ENCODE results near the gene FAM241A. TPM values are rescaled to one million over a fixed set of nuclear protein-coding genes. Genes with fewer than 3 reads are reported as not detected.

The FAM241A gene
- total and polyA plus RNA-seq, 2 of the 13 experiments (the other 11 are each of a cell fraction or from before 2014, with no cell fraction given) = 0.61 to 0.69 TPM

DNA sequence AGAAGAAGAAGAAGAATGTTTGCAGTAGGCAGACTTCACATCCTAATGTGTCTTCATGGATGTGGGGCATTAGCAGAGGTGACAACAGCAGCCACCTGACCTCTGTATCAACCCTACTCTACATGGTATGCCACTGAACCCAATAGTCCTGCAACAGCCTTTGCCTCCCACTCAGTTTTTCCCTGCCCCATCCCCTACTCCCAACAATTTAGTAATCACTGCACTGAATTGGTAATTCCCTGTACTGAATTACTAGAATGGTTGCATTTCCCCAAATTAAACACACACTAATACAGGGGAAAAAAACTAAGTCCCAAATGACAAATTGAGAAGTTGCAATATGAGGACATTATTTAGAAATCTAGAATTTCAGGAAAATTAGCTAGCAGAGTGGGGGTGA is 31.4 kb upstream of the FAM241A start:
- H4K20me1 ChIP-seq (ENCODE audit: insufficient read depth, low read length) = no peaks in the 10 kb centered on the region
- in situ Hi-C loops (cut with HindIII; ENCODE audit: extremely low pct_ligation_motif_present, low pct_unique_long_range_greater_than_20kb) (no loop called here), intact Hi-C loops (cut with micrococcal nuclease; ENCODE audit: unreplicated experiment) (loop anchor here (2.0 kb wide), 1 partner anchor 31 kb away; the partner anchor contains the start of gene FAM241A)
- H3K27me3 ChIP-seq (ENCODE audit: control insufficient read depth in 1 of 2, insufficient read depth in 2 of 2, low read length in 2 of 2) = peaks cover 0 to 4% of the 10 kb centered on the region in 2 experiments; a peak in 2 of 5 replicates
- H3K4me2 ChIP-seq (ENCODE audit: low read depth, low read length) = peak overlapping the region; percentile 59
- ATAC-seq = peak; percentile 46
- BruUV-seq (replicated peaks) = no TSS peak
- no peak overlapping the region for H3K9ac ChIP-seq (ENCODE audit: insufficient read depth, low read depth, low read length)
- no peaks in the 10 kb centered on the region for H3K36me3 ChIP-seq (replicated peaks in 1 of 2; ENCODE audit: control insufficient read depth in 1 of 2, insufficient read depth in 2 of 2, low read length in 2 of 2)
- H3K9me3 ChIP-seq (ENCODE audit: low read length) = no peaks in the 10 kb centered on the region
- no peak overlapping the region for H3K27ac ChIP-seq (ENCODE audit: extremely low read length, insufficient read depth, low read length)
- H3K79me2 ChIP-seq (ENCODE audit: insufficient read depth, low read length) = no peaks in the 10 kb centered on the region
- H2AFZ ChIP-seq (ENCODE audit: low read length) = no peak overlapping the region
- DNase-seq (ENCODE audit: low spot score) = no peak
- CTCF ChIA-PET (ENCODE audit: low intra/inter-chr PET ratio, low total read pairs) = no interaction called here
- TF ChIP-seq, protein P1, sequence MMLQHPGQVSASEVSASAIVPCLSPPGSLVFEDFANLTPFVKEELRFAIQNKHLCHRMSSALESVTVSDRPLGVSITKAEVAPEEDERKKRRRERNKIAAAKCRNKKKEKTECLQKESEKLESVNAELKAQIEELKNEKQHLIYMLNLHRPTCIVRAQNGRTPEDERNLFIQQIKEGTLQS (CRISPR knock-in tag; IDR thresholded peaks at IDR 0.05) = no peak
- TF ChIP-seq HNRNPH1 (optimal IDR thresholded peaks at IDR 0.05; ENCODE audit: low read depth, low read length) (no peak), IRX3 (CRISPR knock-in tag; IDR thresholded peaks at IDR 0.05; ENCODE audit: borderline replicate concordance, low read depth) (no peak), HOXA5 (CRISPR knock-in tag; IDR thresholded peaks at IDR 0.05) (no peak), CCDC6 (CRISPR knock-in tag; IDR thresholded peaks at IDR 0.05) (no peak), ZNF879 (CRISPR knock-in tag; IDR thresholded peaks at IDR 0.05) (no peak)
- no peak for FAIRE-seq
- POLR2A ChIA-PET = interaction anchor here (1.2 to 2.2 kb wide), 2 partner anchors 95 to 118 kb away, joined by 3 to 12 read pairs; partner anchors contain the start of gene AP1AR
- H3K4me3 ChIP-seq (replicated peaks in 1 of 3; ENCODE audit: insufficient read depth in 1 of 3, low read depth in 2 of 3, low read length in 3 of 3) = no peak overlapping the region
- peaks cover 34% of the 10 kb centered on the region for H3K4me1 ChIP-seq (ENCODE audit: insufficient read depth, low read length)

DNA sequence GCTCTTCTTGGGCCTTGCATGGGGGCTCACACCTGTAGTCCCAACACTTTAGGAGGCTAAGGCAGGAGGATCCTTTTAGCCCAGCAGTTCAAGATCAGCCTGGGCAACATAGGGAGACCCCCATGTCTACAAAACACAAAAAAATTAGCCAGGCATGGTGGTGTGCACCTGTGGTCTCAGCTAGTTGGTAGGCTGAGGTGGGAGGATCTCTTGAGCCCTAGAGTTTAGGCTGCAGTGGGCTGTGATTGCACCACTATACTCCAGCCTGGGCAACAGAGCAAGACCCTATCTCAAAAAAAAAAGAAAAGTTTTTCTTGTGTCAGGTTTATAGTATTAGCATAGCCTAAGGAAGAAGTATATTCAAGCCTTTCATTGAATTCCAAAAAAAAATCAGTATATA is 30.8 kb upstream of the FAM241A start:
- no TSS peak for BruUV-seq (replicated peaks)
- no peak overlapping the region for H3K9ac ChIP-seq (ENCODE audit: insufficient read depth, low read depth, low read length)
- ChIA-PET POLR2A (interaction anchor here (1.2 kb wide), 1 partner anchor 94 kb away, joined by 3 read pairs; no protein-coding TSS in a partner anchor), CTCF (ENCODE audit: low intra/inter-chr PET ratio, low total read pairs) (no interaction called here)
- H3K27me3 ChIP-seq (ENCODE audit: control insufficient read depth in 1 of 2, insufficient read depth in 2 of 2, low read length in 2 of 2) = peaks cover 0 to 4% of the 10 kb centered on the region in 2 experiments; a peak in 2 of 5 replicates
- DNase-seq (ENCODE audit: low spot score) (no peak), ATAC-seq (no peak), FAIRE-seq (no peak)
- peaks cover 31% of the 10 kb centered on the region for H3K4me1 ChIP-seq (ENCODE audit: insufficient read depth, low read length)
- H4K20me1 ChIP-seq (ENCODE audit: insufficient read depth, low read length) = no peaks in the 10 kb centered on the region
- in situ Hi-C loops (cut with HindIII; ENCODE audit: extremely low pct_ligation_motif_present, low pct_unique_long_range_greater_than_20kb) = no loop called here
- TF ChIP-seq ZEB1 (IDR thresholded peaks at IDR 0.05; ENCODE audit: insufficient replicate concordance, low read depth) = no peak
- no peak for TF ChIP-seq PHF21A (CRISPR knock-in tag; IDR thresholded peaks at IDR 0.05)
- no peak for TF ChIP-seq RBAK (CRISPR knock-in tag; IDR thresholded peaks at IDR 0.05)
- TF ChIP-seq ZNF121 (CRISPR knock-in tag; IDR thresholded peaks at IDR 0.05) = peak; percentile 57; the same call in 1 of the 2 replicates
- TF ChIP-seq ZNF761 (CRISPR knock-in tag; conservative IDR thresholded peaks at IDR 0.05) = no peak
- TF ChIP-seq, protein P2, sequence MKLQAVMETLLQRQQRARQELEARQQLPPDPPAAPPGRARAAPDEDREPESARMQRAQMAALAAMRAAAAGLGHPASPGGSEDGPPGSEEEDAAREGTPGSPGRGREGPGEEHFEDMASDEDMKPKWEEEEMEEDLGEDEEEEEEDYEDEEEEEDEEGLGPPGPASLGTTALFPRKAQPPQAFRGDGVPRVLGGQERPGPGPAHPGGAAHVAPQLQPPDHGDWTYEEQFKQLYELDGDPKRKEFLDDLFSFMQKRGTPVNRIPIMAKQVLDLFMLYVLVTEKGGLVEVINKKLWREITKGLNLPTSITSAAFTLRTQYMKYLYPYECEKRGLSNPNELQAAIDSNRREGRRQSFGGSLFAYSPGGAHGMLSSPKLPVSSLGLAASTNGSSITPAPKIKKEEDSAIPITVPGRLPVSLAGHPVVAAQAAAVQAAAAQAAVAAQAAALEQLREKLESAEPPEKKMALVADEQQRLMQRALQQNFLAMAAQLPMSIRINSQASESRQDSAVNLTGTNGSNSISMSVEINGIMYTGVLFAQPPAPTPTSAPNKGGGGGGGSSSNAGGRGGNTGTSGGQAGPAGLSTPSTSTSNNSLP (IDR thresholded peaks at IDR 0.05; ENCODE audit: low read depth, low read length) = no peak
- H3K27ac ChIP-seq (ENCODE audit: extremely low read length, insufficient read depth, low read length) = no peak overlapping the region
- H3K4me3 ChIP-seq (replicated peaks in 1 of 3; ENCODE audit: insufficient read depth in 1 of 3, low read depth in 2 of 3, low read length in 3 of 3) = no peak overlapping the region
- H3K4me2 ChIP-seq (ENCODE audit: low read depth, low read length) = no peak overlapping the region
- H3K79me2 ChIP-seq (ENCODE audit: insufficient read depth, low read length) = no peaks in the 10 kb centered on the region
- H2AFZ ChIP-seq (ENCODE audit: low read length) = no peak overlapping the region
- H3K9me3 ChIP-seq (ENCODE audit: low read length) = no peaks in the 10 kb centered on the region
- H3K36me3 ChIP-seq (replicated peaks in 1 of 2; ENCODE audit: control insufficient read depth in 1 of 2, insufficient read depth in 2 of 2, low read length in 2 of 2) = no peaks in the 10 kb centered on the region
- intact Hi-C loops (cut with micrococcal nuclease; ENCODE audit: unreplicated experiment) = no loop called here

Data from HepG2 (cell line).